Measurements from ENCODE around the gene NCOR2. TPM values are rescaled to one million over a fixed set of nuclear protein-coding genes. Genes with fewer than 3 reads are reported as not detected.

The NCOR2 gene
- total RNA-seq, 1 experiment from 2014 or later, result 326 TPM

DNA sequence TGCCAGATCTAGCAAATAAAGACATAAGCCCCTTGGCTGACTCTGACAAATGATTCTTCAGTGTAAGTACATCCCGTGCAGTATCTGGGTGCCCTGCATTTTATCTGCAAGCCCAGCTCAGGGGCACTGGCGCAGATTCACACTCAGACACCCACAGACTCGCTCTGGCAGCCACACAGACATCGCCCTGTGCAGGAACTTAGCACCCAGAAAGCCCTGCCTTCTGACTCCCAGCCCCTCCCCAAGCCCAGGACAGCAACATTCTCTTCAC, 44.9 kb upstream of the NCOR2 start (continued):
- TF ChIP-seq, protein P1, sequence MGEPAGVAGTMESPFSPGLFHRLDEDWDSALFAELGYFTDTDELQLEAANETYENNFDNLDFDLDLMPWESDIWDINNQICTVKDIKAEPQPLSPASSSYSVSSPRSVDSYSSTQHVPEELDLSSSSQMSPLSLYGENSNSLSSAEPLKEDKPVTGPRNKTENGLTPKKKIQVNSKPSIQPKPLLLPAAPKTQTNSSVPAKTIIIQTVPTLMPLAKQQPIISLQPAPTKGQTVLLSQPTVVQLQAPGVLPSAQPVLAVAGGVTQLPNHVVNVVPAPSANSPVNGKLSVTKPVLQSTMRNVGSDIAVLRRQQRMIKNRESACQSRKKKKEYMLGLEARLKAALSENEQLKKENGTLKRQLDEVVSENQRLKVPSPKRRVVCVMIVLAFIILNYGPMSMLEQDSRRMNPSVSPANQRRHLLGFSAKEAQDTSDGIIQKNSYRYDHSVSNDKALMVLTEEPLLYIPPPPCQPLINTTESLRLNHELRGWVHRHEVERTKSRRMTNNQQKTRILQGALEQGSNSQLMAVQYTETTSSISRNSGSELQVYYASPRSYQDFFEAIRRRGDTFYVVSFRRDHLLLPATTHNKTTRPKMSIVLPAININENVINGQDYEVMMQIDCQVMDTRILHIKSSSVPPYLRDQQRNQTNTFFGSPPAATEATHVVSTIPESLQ (CRISPR knock-in tag; IDR thresholded peaks at IDR 0.05), result no peak
- no peak for TF ChIP-seq CBFB (CRISPR knock-in tag; IDR thresholded peaks at IDR 0.05; ENCODE audit: low read depth)
- no peak for TF ChIP-seq TP53 (CRISPR knock-in tag; IDR thresholded peaks at IDR 0.05)
- TF ChIP-seq, protein P2, sequence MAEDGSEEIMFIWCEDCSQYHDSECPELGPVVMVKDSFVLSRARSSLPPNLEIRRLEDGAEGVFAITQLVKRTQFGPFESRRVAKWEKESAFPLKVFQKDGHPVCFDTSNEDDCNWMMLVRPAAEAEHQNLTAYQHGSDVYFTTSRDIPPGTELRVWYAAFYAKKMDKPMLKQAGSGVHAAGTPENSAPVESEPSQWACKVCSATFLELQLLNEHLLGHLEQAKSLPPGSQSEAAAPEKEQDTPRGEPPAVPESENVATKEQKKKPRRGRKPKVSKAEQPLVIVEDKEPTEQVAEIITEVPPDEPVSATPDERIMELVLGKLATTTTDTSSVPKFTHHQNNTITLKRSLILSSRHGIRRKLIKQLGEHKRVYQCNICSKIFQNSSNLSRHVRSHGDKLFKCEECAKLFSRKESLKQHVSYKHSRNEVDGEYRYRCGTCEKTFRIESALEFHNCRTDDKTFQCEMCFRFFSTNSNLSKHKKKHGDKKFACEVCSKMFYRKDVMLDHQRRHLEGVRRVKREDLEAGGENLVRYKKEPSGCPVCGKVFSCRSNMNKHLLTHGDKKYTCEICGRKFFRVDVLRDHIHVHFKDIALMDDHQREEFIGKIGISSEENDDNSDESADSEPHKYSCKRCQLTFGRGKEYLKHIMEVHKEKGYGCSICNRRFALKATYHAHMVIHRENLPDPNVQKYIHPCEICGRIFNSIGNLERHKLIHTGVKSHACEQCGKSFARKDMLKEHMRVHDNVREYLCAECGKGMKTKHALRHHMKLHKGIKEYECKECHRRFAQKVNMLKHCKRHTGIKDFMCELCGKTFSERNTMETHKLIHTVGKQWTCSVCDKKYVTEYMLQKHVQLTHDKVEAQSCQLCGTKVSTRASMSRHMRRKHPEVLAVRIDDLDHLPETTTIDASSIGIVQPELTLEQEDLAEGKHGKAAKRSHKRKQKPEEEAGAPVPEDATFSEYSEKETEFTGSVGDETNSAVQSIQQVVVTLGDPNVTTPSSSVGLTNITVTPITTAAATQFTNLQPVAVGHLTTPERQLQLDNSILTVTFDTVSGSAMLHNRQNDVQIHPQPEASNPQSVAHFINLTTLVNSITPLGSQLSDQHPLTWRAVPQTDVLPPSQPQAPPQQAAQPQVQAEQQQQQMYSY (CRISPR knock-in tag; IDR thresholded peaks at IDR 0.05), result no peak

DNA sequence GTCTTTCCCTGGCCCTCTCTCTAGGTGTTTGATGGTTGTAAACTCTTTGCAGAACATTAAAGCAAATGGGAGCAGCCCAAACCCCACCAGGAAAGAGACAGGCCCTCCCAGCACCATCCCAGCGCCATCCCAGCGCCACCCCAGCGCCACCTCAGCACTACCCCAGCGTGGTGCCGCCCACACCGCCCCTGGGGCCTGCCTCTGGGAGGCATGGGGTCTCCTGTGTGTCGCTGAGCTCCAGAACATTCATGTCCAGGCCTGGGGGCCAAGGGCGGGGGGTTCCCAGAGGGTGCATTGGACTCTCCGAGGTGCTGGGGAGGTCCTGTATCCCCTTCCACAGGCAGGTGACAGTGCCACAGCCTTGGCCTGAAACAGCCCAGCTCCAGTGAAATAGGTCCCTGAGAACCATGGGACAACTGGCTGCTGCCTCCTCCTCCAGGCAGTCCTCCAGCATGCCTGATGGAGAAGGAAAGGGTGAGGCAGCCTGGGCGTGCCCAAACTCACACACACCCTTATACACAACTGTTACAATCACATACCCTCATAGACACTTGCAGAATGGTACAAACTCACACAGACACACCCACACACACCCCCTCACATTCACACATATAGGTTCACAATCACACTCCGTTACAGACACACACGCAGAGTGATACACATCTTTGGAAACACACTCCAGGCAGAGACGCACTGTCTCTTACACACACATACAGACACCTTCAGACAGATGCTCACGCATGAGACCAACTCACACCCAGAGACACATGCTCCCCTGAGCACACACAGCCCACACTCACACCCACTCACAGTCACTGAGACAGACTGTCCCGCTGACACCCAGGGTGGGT, 44.4 kb upstream of the NCOR2 start:
- ChIA-PET CTCF (no interaction called here), POLR2A (no interaction called here)
- ATAC-seq, result no peak
- TF ChIP-seq NR3C1 (CRISPR knock-in tag; conservative IDR thresholded peaks at IDR 0.05; ENCODE audit: low read depth) (no peak), NFATC4 (CRISPR knock-in tag; IDR thresholded peaks at IDR 0.05) (no peak), ATF1 (CRISPR knock-in tag; IDR thresholded peaks at IDR 0.05) (no peak), NR2C2 (CRISPR knock-in tag; IDR thresholded peaks at IDR 0.05) (no peak), ZNF263 (CRISPR knock-in tag; IDR thresholded peaks at IDR 0.05; ENCODE audit: low read depth) (no peak), KAT7 (CRISPR knock-in tag; IDR thresholded peaks at IDR 0.05; ENCODE audit: borderline replicate concordance) (no peak), CREB1 (CRISPR knock-in tag; IDR thresholded peaks at IDR 0.05) (no peak), FOXK1 (CRISPR knock-in tag; IDR thresholded peaks at IDR 0.05) (no peak), ETV6 (CRISPR knock-in tag; IDR thresholded peaks at IDR 0.05) (no peak)
- TF ChIP-seq, protein P3, sequence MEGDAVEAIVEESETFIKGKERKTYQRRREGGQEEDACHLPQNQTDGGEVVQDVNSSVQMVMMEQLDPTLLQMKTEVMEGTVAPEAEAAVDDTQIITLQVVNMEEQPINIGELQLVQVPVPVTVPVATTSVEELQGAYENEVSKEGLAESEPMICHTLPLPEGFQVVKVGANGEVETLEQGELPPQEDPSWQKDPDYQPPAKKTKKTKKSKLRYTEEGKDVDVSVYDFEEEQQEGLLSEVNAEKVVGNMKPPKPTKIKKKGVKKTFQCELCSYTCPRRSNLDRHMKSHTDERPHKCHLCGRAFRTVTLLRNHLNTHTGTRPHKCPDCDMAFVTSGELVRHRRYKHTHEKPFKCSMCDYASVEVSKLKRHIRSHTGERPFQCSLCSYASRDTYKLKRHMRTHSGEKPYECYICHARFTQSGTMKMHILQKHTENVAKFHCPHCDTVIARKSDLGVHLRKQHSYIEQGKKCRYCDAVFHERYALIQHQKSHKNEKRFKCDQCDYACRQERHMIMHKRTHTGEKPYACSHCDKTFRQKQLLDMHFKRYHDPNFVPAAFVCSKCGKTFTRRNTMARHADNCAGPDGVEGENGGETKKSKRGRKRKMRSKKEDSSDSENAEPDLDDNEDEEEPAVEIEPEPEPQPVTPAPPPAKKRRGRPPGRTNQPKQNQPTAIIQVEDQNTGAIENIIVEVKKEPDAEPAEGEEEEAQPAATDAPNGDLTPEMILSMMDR (IDR thresholded peaks at IDR 0.05), result no peak
- TF ChIP-seq, protein P4, sequence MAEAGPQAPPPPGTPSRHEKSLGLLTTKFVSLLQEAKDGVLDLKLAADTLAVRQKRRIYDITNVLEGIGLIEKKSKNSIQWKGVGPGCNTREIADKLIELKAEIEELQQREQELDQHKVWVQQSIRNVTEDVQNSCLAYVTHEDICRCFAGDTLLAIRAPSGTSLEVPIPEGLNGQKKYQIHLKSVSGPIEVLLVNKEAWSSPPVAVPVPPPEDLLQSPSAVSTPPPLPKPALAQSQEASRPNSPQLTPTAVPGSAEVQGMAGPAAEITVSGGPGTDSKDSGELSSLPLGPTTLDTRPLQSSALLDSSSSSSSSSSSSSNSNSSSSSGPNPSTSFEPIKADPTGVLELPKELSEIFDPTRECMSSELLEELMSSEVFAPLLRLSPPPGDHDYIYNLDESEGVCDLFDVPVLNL (CRISPR knock-in tag; IDR thresholded peaks at IDR 0.05; ENCODE audit: borderline replicate concordance, low read depth), result no peak
- TF ChIP-seq, protein P5, sequence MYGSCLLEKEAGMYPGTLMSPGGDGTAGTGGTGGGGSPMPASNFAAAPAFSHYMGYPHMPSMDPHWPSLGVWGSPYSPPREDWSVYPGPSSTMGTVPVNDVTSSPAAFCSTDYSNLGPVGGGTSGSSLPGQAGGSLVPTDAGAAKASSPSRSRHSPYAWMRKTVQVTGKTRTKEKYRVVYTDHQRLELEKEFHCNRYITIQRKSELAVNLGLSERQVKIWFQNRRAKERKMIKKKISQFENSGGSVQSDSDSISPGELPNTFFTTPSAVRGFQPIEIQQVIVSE (CRISPR knock-in tag; IDR thresholded peaks at IDR 0.05; ENCODE audit: borderline replicate concordance), result no peak
- TF ChIP-seq, protein P6, sequence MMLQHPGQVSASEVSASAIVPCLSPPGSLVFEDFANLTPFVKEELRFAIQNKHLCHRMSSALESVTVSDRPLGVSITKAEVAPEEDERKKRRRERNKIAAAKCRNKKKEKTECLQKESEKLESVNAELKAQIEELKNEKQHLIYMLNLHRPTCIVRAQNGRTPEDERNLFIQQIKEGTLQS (CRISPR knock-in tag; conservative IDR thresholded peaks at IDR 0.05), result no peak
- TF ChIP-seq, protein P7, sequence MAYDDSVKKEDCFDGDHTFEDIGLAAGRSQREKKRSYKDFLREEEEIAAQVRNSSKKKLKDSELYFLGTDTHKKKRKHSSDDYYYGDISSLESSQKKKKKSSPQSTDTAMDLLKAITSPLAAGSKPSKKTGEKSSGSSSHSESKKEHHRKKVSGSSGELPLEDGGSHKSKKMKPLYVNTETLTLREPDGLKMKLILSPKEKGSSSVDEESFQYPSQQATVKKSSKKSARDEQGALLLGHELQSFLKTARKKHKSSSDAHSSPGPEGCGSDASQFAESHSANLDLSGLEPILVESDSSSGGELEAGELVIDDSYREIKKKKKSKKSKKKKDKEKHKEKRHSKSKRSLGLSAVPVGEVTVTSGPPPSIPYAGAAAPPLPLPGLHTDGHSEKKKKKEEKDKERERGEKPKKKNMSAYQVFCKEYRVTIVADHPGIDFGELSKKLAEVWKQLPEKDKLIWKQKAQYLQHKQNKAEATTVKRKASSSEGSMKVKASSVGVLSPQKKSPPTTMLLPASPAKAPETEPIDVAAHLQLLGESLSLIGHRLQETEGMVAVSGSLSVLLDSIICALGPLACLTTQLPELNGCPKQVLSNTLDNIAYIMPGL (CRISPR knock-in tag; IDR thresholded peaks at IDR 0.05), result no peak
- TF ChIP-seq, protein P8, sequence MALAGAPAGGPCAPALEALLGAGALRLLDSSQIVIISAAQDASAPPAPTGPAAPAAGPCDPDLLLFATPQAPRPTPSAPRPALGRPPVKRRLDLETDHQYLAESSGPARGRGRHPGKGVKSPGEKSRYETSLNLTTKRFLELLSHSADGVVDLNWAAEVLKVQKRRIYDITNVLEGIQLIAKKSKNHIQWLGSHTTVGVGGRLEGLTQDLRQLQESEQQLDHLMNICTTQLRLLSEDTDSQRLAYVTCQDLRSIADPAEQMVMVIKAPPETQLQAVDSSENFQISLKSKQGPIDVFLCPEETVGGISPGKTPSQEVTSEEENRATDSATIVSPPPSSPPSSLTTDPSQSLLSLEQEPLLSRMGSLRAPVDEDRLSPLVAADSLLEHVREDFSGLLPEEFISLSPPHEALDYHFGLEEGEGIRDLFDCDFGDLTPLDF (CRISPR knock-in tag; IDR thresholded peaks at IDR 0.05), result no peak
- TF ChIP-seq, protein P9, sequence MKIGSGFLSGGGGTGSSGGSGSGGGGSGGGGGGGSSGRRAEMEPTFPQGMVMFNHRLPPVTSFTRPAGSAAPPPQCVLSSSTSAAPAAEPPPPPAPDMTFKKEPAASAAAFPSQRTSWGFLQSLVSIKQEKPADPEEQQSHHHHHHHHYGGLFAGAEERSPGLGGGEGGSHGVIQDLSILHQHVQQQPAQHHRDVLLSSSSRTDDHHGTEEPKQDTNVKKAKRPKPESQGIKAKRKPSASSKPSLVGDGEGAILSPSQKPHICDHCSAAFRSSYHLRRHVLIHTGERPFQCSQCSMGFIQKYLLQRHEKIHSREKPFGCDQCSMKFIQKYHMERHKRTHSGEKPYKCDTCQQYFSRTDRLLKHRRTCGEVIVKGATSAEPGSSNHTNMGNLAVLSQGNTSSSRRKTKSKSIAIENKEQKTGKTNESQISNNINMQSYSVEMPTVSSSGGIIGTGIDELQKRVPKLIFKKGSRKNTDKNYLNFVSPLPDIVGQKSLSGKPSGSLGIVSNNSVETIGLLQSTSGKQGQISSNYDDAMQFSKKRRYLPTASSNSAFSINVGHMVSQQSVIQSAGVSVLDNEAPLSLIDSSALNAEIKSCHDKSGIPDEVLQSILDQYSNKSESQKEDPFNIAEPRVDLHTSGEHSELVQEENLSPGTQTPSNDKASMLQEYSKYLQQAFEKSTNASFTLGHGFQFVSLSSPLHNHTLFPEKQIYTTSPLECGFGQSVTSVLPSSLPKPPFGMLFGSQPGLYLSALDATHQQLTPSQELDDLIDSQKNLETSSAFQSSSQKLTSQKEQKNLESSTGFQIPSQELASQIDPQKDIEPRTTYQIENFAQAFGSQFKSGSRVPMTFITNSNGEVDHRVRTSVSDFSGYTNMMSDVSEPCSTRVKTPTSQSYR (CRISPR knock-in tag; IDR thresholded peaks at IDR 0.05), result no peak

More for the DNA sequence above, 44.4 kb upstream of the NCOR2 start:
- Mint-ChIP-seq H3K4me3 (no peak overlapping the region), H3K27me3 (ENCODE audit: low read depth) (no peaks in the 10 kb centered on the region; the same call in none of the 2 replicates), H3K4me1 (peaks cover 12% of the 10 kb centered on the region), H3K36me3 (no peaks in the 10 kb centered on the region), H3K27ac (no peak overlapping the region), H3K9me3 (peaks cover 14% of the 10 kb centered on the region)
- no peak for DNase-seq (ENCODE audit: low spot score)

All from WTC11 (cell line).